ENCODE measurements around the gene PCBP4. TPM values are rescaled to one million over a fixed set of nuclear protein-coding genes. Genes with fewer than 3 reads are reported as not detected.
"Not testable (repeated sequence)": the region's sequence is repeated elsewhere in the genome, so short reads cannot be mapped to it uniquely, and the experiment has no call there.

The PCBP4 gene
- total and polyA plus RNA-seq, 7 donors: 15.6 to 292 (median 256) TPM

DNA sequence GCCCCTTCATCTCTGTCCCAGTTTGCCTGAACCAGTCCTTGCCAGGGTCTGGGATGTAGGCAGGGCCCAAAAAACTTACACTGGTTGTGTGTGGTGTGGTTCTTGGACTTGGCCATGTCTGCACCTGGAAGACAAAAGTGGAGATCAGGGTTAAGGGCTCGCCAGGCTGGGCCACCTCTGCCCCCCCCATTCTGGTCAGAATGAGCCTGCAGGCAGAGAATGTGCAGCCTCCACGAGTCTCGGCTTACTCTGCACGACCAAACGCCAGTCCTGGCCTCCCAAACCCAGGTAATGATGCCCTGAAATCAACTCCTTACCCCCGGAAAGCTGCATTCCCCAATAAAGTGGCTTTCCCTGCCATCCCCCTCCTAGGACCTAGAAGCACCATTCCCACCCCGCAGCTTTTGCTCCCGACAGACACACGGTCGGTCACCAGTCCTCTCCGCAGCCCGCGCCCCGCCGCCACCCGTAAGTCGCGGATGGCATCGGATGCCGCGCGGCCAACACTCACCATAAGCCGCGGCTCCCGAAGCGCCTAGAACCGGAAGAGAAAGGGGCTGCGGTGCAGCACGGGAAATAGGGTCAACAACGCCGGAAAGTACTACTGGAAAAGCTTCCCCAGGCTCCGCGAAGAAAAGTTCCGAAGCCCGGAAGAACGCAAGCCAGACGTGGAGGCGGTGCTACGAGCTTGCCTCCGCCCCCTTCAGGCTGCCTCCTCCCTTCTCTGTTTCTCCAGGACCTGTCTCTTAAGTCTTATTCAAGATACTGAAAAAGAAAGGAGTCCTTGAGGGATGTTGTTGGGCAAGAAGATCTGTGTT, 28.3 kb upstream of the PCBP4 start, which contains the start of gene RPL29:
Gene RPL29 (minus strand): TSS at position 550 of the 818 bp plus-strand sequence. CDS start 434 bp downstream, at position 116.
- Histone ChIP-seq H3K27me3 (peaks cover 0 to 12% (median 0%) of the 10 kb centered on the region in 3 donors), H3K4me1 (peaks cover 0 to 19% (median 16%) of the 10 kb centered on the region in 4 donors), H3K27ac (peak within 1 kb of the TSS; percentile 82 to 85 (median 84)), H3K36me3 (peaks cover 20 to 40% (median 22%) of the 10 kb centered on the region in 4 donors), H3K4me3 (peak within 1 kb of the TSS; percentile 60 to 73 (median 64)), H3K9me3 (no peaks in the 10 kb centered on the region)
- intact Hi-C loops (cut with DNase I): loop anchor here (1.0 to 5.0 kb wide), 2 partner anchors 53 to 292 kb away; partner anchors contain the start of genes GLYCTK and PARP3
- WGBS, 2 donors: 0% methylated on average over 40 of the region's 40 CpGs
- peak in 1 of 4 donors; percentile 30 for TF ChIP-seq EP300 (IDR thresholded peaks at IDR 0.05)
- peak; percentile 80 to 92 (median 87) for TF ChIP-seq POLR2AphosphoS5 (IDR thresholded peaks at IDR 0.05)
- TF ChIP-seq POLR2A (IDR thresholded peaks at IDR 0.05): peak; percentile 48 to 61
- TF ChIP-seq, protein P1, sequence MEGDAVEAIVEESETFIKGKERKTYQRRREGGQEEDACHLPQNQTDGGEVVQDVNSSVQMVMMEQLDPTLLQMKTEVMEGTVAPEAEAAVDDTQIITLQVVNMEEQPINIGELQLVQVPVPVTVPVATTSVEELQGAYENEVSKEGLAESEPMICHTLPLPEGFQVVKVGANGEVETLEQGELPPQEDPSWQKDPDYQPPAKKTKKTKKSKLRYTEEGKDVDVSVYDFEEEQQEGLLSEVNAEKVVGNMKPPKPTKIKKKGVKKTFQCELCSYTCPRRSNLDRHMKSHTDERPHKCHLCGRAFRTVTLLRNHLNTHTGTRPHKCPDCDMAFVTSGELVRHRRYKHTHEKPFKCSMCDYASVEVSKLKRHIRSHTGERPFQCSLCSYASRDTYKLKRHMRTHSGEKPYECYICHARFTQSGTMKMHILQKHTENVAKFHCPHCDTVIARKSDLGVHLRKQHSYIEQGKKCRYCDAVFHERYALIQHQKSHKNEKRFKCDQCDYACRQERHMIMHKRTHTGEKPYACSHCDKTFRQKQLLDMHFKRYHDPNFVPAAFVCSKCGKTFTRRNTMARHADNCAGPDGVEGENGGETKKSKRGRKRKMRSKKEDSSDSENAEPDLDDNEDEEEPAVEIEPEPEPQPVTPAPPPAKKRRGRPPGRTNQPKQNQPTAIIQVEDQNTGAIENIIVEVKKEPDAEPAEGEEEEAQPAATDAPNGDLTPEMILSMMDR (IDR thresholded peaks at IDR 0.05): peak in 1 of 4 experiments; percentile 7
- DNase-seq: peak; percentile 97

DNA sequence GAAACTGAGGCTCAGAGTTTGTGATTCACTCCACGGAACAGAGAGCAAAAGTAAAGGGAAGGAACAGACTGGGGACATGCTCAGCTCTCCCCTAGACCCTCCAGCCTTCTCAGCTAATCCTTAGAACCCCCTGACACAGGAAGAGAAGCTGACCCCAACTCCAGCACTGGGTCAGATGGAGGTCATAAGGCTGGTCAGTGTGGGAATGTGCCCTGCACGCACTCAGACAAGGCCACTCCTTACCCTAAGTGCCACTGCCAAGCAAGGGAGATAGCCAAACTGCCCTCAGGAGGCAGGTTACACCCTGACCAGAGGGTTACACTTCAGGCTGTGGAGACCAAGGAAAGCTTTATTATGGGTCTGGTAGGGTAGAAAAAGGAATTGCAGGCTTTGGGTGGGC, 27.3 kb upstream of the PCBP4 start:
- peaks cover 20 to 40% (median 22%) of the 10 kb centered on the region in 4 donors for H3K36me3 ChIP-seq
- 62 to 81% methylated on average over 2 of the region's 2 CpGs for WGBS, 2 donors
- H3K4me3 ChIP-seq: peak overlapping the region in 2 of 4 donors; percentile 60 to 73
- TF ChIP-seq, protein P1 (IDR thresholded peaks at IDR 0.05): no peak
- TF ChIP-seq POLR2A (IDR thresholded peaks at IDR 0.05): no peak
- TF ChIP-seq POLR2AphosphoS5 (IDR thresholded peaks at IDR 0.05): no peak
- TF ChIP-seq EP300 (IDR thresholded peaks at IDR 0.05): no peak
- peaks cover 0 to 12% (median 0%) of the 10 kb centered on the region in 3 donors for H3K27me3 ChIP-seq
- peak overlapping the region in 2 of 4 donors; percentile 84 to 85 for H3K27ac ChIP-seq
- no peaks in the 10 kb centered on the region for H3K9me3 ChIP-seq
- H3K4me1 ChIP-seq: peaks cover 0 to 22% (median 16%) of the 10 kb centered on the region in 4 donors
- no peak for DNase-seq
- intact Hi-C loops (cut with DNase I): no loop called here

DNA sequence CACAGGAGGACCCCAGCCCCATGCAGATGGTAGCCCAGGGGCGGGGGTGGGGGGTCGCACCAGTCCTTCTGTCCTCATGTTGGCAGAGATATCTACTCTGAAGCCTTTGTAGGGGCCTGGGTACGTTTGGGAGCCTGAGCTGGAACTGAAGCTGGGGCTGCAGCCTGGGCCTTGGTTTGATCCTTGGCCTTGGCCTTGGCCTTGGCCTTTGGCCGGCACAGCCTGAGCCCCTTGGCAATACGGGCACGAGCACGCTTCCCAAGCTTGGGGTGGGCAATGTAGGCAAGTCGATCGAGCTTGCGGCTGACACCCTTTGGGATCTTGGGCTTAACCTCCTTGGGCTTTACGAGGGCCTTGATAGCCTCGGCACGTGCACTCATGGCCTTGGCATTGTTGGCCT, 26.4 kb upstream of the PCBP4 start:
- intact Hi-C loops (cut with DNase I); DNase-seq; H3K27ac ChIP-seq; H3K27me3 ChIP-seq; H3K4me3 ChIP-seq; H3K9me3 ChIP-seq: not testable (repeated sequence)
- peaks cover 20 to 40% (median 22%) of the 10 kb centered on the region in 4 donors for H3K36me3 ChIP-seq
- H3K4me1 ChIP-seq: peaks cover 0 to 25% (median 16%) of the 10 kb centered on the region in 4 donors
- 82 to 89% methylated on average over 10 of the region's 13 CpGs for WGBS, 2 donors

DNA sequence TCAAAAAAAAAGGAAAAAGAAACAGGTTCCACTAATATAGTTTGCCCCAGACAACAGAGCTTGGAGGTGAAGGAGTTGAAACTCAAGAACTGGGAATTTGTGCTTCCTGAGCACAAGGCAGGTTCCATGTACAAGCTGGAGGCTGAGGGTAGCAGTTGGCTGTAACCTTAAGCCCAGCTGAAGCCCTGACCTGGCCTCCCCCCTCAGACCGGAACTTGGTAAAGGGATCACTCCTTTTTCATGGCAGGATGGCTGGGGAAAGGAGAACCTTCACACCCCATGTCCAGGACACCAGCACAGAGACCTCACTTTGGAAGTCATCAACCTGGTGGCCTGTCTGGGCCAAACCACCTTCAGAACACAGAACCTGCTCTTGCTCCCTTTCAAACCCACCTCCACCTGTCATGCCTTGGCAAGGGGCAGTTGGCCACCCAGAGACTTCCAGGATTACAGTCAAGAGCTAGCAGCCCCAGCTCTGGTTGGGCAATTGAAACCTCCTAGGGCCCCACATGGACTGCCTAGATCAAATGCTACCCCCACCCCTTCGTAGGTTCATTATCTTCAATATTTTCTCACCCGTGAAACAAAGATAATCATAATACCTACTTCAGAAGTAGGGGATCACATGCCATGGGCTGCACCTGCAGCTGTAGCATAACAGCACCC, 24.9 kb upstream of the PCBP4 start:
- no peak for DNase-seq
- intact Hi-C loops (cut with DNase I): no loop called here
- Histone ChIP-seq H3K36me3 (peaks cover 20 to 40% (median 22%) of the 10 kb centered on the region in 4 donors), H3K4me3 (no peak overlapping the region), H3K27ac (no peak overlapping the region), H3K4me1 (peaks cover 0 to 25% (median 16%) of the 10 kb centered on the region in 4 donors), H3K9me3 (no peaks in the 10 kb centered on the region), H3K27me3 (no peaks in the 10 kb centered on the region)
- WGBS, 2 donors: 90 to 93% methylated on average over 3 of the region's 3 CpGs
- TF ChIP-seq POLR2AphosphoS5 (IDR thresholded peaks at IDR 0.05): no peak
- TF ChIP-seq, protein P1 (IDR thresholded peaks at IDR 0.05): no peak

DNA sequence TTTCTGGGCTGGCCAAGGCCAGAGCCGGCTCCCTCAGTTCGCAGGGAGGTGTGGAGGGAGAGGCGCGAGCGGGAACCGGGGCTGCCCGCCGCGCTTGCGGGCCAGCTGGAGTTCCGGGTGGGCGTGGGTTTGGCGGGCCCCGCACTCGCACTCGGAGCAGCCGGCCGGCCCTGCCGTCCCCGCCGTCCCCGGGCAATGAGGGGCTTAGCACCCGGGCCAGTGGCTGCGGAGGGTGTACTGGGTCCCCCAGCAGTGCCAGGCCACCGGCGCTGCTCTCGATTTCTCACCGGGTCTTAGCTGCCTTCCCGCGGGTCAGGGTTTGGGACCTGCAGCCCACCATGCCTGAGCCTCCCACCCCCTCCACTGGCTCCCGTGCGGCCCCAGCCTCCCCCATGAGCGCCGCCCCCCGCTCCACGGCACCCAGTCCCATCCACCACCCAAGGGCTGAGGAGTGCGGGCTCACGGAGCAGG, 23.3 kb upstream of the PCBP4 start:
- DNase-seq; H3K9me3 ChIP-seq; H3K27me3 ChIP-seq; H3K4me3 ChIP-seq; intact Hi-C loops (cut with DNase I): not testable (repeated sequence)
- peak overlapping the region in 1 of 4 donors; percentile 3 for H3K27ac ChIP-seq
- WGBS, 2 donors: 88 to 90% methylated on average over 38 of the region's 38 CpGs
- H3K36me3 ChIP-seq: peaks cover 20 to 40% (median 22%) of the 10 kb centered on the region in 4 donors
- H3K4me1 ChIP-seq: peaks cover 0 to 25% (median 16%) of the 10 kb centered on the region in 4 donors
